IPS-NIHi11 (cell line): Measurements from ENCODE around the gene COPB2.
"Not testable (repeated sequence)": the region's sequence is repeated elsewhere in the genome, so short reads cannot be mapped to it uniquely, and the experiment has no call there.

Experiments
- DNase-seq: peaks from one replicate; pipeline ENCODE4 v3.0.0; 2012; ENCODE audit warnings: mixed read lengths, low spot score

The COPB2 gene

DNA sequence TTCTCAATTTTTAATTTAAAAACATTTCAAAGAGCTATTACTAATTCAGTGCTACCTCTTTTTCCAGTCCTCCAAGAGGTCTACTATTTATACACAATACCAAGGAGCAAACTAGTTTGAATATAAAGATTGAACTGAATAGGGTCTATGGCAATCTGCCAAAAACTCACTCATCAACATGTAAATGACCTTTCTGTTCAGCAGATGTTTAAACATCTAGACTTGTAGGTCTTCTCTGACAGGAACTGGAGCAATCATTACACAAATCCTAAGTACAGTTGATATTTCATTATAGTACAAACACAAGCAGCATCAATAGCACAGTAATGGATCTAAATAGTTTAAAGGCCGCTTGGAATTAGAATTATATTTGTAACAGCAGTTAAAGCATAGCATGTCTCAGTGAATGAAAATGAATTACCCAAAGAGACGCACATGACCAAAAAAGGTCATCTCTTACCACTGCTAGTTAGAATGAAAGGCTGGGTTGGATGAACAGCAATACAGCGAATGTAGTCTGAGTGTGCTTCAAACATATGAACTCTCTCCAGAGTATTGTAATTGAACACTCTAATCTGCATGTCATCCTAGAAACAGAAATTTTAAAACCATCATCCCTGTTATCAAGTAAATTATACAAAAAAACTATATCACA lies 10.7 kb downstream of the COPB2 start:
- no peak for DNase-seq

DNA sequence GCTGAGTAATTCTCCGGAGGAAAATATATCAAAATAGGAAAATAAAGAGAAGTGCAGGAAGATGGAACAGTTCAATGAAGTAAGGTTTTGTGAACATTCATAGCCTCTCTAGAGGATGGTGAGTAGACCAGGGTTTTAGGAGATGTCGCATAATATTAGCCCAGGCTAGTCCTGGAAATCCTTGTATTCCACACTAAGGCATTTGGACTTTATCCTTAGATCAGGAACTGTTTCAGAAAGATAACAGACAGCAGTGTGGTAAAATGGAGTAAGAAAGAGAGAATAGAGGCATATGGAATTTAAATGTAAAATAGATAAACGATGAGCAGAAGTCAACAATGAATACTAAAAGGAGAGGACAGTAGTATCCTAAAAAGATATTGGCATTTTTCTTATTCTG lies 12.1 kb downstream of the COPB2 start:
- DNase-seq = no peak

DNA sequence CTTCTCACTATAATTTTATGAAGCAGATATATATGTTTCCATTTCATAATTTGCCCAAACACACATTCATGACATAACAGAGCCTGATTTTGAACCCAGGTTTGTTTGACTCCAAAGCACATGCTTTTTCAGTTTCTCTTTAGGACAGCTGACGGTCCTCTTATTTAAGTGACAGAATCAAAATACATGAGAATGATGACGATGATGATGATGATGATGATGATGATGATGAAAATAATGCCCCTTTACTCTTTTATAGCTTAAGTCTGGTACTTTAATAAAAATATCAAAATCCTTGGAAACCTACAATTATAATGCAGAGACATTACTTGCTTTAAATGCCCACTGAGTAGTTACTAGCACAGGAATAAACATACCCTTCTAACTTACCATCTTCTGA lies 15.3 kb downstream of the COPB2 start:
- no peak for DNase-seq

DNA sequence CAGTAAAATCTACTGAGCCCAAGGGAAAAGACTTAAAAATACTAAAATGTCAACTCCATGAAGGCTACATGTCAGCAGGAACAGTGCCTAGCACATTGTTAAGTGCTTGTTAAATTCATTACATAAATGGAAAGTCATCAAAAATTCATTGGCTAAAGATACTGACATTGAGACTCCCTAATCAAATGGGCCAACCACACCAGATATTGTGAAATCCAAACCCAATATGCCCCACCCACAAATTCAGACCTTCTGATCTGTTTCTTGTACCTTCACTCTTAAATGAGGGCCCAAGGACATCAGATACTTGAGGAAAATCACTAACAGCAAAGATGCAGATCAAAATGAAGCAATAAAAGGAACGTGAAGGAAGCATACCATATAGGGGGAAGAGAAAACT lies 24.9 kb downstream of the COPB2 start:
- DNase-seq = no peak

DNA sequence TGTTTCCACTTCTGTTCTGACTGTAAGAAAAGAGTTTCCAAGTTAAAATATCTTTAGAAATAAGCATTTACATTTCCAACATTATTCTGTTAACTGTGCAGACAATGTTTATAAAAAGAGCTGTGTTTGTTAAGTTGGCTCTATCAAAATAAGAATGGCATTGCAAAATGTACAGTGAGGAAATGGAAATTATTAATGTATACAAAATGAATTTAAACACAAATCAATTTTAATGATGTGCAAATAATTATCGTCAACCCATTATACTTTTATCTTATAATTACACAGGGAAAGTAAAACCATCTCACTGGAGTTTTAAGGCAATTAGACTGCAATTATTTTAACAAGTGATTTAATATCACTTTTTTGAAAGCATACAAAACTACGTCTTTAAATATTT lies 28.2 kb downstream of the COPB2 start:
- no peak for DNase-seq

DNA sequence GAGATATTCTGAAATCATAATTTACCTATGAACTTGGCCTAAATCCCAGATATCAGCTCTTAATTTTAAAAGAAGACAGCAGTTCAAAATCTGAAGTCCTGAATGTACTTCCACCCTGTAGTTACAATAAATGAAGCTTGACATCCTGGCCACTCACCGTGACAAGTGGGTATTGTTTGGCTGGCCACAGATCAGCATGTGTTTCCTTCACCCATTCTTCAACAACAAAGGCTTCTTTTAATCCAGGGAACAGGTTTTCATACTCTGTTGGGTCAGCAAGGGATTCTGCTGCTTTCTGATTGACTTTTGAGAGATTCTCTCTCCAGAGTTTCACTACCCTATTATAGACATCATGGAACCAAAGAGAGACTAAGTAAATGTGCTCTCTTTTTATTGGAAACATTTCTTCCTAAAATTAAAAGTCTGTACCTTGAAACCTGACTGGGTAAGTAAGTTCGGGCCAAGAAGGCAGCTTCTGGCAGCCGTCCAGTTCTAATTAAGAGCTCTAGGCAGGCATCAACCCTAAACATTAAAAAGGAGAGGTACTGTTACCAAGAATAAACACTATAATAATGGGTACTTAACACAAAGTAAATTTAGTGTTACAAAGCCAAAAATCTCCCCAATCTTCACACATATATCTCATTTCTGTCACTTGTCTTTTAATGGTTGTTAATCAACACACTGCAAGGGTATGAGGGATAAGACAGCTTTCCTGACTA lies 30.4 kb downstream of the COPB2 start:
- peak; percentile 46 for DNase-seq

DNA sequence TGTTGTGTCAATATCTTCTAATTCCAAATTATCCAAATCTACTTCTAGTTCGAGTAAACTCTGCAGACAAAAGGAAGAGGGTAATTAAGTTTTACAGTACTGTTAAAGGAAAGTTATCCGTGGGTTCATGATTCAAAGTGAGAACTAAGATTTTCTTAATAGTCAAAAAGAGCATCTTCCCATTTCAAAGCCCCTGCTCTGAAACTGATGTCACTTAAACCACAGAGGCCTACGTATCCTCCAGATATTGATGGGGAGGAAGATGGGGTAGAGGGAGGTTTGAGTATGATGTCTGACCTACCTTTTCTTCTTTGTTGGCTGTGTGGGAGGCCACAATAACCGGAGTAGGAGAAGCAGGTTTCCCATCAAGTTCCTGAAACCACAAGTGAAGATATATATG lies 31.5 kb downstream of the COPB2 start:
- DNase-seq = no peak

DNA sequence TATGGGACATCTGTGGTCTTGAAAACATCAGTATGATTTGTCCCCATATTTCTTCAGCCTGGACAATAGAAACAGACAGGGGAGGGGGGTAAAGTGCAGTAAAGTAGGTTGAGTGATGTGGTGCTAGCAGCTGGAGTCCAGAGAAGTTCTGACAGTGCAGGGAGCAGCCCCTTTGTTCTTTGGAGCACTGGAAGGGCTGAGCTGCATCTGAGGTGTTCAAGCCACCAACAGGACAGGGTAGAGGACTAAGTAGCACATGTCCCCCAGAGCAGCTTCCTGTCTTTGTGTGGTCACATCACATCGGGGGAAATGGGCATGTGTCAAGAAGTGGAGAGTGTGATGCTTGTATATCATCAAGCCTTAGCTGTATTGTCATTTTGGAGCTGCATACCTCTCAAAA lies 33.6 kb downstream of the COPB2 start:
- no peak for DNase-seq

DNA sequence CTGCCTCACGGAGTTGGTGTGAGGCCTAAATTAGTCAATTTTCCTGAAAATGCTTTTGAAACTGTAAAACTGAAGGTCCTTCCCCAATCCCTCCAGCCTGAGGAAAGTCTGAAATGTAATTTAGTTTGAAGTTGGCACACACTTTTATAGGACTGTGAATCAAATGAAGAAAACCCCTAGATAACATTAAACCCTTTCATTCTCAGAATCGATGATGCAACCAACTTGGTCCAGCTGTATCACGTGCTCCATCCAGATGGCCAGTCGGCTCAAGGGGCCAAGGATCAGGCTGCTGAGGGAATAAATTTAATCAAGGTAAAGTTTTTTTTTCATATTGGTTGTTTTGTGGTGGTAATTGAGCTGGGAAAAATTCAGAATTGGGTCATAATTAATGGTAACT lies 34.0 kb downstream of the COPB2 start:
- no peak for DNase-seq

DNA sequence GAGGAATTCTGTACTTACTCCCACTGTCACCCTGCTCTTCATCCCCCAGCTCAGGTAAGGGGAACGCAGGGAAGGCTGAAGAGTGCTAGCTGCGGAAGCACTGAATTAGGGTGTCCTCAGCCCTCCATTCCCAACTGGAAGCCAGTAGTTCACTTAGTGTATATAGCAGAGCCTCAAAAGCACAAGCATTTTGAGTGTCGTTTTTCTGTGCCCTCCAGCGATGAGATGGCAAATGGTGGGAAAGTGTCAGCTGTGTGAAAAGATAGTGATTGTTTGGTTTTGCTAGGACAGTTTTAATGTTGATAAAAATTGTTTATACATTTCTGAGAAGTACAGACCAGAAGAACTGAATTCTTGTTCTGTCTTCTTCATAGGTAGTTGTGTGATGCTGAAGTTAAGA lies 34.8 kb downstream of the COPB2 start:
- DNase-seq = no peak

DNA sequence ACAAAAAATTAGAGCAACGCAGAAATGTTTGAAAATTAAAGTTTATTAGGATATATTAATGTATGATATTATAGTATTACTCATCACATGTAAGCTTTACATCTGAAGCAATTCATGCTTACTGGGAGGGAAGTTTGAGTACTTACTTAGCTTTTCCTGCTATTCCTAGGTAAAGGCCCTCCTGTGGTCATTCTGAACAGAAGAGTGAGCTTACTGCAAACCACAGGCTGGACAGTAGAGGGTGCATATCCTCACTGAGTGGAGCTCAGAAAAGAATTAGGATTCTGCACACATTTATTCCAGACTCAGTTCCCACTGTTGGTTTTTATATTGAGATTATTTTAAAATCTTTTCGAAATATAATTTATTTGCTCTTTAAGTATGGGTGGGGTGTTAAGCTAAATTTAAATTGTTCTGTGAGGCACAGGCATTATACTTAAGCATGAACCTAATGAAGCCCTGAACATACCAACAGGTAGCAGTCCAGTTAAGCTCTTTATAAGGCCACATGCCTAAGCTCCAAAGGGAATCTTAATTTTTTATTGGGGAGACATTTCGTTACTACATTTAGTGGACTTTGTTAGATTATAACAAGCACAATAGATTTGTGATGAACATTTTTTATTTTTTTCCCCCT lies 35.4 kb downstream of the COPB2 start:
- peak; percentile 48 for DNase-seq

DNA sequence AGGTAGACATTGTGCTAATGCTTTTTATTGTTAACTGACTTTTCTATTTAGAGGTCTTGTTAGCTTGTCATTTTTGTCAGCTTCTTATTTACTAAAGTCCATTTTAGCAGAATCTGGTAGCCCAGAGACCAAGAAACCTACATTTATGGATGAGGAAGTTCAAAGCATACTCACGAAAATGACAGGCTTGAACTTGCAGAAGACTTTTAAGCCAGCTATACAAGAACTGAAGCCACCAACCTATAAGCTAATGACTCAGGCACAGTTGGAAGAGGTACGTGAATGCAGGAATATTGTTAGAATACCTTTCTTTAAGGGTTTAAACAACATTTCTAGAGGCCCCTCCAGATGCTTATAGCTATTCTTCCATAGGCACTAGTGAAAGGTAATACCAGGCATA lies 42.7 kb downstream of the COPB2 start:
- no peak for DNase-seq

DNA sequence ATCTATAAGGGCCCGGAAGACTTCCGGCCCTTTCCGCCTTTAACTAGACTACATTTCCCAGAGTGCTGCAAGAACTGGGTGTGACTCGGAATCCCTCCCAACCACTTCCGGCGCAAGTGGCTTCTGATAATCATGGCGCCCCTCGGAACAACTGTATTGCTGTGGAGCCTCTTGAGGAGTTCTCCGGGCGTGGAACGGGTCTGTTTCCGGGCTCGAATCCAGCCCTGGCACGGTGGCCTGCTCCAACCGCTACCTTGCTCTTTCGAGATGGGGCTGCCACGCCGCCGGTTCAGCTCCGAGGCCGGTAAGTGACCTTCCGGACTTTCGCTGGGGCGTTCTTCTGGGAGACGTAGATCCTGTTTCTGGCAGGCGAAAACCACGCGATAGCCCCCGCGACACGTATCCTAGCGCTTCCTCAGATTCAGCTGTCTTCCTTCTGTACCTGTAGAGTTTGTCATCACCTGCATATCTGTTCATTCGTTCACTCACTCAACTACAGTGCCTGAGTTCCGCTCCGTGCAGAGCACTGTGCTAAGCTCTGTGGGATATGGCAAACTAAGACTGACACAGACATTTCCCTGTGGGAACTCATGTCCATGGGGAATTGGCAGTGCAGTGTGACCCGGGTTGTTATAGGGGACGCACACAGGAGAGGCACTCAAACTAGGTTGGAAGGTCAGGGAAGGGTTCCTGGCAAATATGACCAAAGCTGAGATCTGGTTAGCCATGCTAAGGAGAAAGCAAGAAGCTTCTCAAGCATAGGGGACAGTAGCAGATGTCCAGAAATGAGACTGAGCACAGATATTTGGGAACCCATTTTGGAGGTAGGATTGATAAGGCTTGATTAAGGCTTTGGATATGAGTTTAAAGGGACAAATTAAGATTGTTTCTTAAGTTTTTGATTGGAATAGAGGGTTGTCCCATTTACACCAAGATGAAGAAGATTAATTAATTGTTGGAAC lies 45.3 kb downstream of the COPB2 start, which contains the start of gene MRPS22:
MRPS22 (plus strand) TSS at position 126 of the 962 bp plus-strand sequence; CDS start at position 133, 7 bp downstream.
- peak; percentile 91 for DNase-seq

DNA sequence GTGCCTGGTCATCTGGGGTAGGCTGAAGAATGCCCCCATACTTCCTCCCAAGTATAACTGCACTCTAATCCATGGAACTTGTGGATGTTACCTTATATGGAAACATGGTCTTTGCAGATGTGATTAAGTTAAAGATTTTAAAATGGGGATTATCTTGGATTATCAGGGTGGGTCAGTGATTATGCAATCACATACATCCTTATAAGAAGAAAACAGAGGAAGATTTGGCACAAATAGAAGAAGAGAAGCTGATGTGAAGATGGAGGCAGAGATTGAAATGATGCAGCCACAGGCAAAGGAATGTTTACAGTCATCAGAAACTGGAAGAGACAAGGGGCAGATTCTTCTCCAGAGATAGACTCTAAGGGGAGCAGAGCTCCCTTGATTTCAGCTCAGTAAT lies 47.4 kb downstream of the COPB2 start:
- no peak for DNase-seq

DNA sequence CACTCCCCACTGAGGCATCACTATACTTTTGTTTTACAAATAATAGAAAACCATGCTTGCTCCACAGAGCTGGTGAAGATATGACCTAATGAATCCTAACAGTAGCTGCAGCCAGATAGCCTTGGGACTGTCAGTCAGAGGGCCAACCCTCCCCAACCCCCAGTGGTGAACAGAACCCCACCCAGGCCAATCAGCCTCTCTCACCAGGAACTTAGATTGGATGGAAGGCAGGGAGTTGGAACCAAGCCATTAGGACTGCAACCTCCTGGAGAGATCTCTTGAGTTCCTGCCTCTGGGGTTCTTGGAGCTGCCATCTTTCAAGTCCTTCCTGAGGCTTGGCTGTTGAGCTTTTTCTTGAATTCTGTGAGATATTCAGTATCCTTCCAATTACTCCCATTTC lies 48.7 kb downstream of the COPB2 start:
- no peak for DNase-seq

DNA sequence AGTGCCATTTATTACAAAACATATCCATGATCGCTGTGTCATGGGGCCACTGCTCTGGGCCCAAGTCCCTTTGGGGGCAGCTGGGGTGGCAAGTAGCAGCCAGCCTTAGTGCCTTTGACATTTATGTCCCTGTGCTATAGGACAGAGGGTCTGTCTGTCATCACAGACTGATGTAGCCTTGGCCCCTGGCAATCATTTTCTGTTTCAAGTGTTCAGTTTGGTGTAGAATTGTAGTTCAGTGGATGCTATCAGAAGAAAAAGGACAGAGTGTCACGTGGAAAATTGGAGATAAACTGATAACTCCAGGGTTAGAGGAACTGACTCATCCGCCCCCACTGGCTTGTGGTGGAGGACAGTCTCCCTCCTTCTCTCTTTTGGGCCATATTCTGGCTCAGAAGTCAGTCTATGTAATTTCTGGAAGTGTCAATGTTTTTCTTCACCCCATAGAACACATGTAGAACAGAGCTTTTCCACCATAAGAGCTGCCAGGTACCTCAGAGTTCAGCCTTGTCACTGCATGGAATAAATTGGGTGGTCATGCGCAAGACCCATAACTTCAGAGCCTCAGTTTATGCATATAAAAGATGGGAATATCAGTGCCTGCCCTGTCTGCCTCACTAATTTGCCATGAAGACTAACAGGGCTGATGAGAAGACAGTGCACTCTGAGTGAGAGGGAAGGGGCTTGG lies 50.1 kb downstream of the COPB2 start:
- DNase-seq = no peak

DNA sequence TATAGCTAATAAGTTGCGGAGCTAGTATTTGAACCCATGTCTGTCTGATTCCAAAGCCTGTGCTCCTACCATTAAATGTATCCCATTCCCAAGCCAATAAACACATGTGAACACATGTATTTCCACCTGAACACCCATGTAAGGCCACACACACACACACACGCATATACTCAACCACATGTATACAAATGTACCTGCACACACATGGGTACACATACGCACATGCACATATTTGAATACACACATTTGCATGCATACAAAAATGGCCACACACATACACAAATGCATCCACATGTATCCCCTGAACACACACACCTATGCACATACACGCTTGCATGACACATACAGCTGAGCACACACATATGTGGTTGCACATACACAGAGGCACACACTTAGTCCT lies 51.0 kb downstream of the COPB2 start:
- no peak for DNase-seq

DNA sequence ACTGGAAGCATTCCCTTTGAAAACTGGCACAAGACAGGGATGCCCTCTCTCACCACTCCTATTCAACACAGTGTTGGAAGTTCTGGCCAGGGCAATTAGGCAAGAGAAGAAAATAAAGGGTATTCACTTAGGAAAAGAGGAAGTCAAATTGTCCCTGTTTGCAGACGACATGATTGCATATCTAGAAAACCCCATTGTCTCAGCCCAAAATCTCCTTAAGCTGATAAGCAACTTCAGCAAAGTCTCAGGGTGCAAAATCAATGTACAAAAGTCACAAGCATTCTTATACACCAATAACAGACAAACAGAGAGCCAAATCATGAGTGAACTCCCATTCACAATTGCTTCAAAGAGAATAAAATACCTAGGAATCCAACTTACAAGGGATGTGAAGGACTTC lies 54.8 kb downstream of the COPB2 start:
- DNase-seq = not testable (repeated sequence)

DNA sequence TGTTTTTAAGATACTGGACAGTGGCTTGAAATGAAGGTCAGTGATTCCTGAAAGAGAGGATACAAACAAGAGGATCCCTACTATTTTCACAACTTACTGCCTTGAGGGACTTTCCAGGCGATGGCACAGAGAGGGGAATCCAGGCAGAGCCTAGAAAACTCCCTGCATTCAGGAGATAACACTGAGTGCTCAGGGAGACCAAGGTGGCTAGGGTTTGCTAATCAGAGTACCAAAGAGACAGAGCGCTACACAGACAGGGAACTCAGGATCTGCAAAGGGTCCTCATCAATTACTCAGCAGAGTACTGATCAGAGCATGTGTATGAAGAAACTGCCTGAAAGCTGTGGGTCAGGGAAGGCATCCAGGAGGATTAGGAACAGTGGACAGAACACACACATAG lies 57.4 kb downstream of the COPB2 start:
- no peak for DNase-seq

DNA sequence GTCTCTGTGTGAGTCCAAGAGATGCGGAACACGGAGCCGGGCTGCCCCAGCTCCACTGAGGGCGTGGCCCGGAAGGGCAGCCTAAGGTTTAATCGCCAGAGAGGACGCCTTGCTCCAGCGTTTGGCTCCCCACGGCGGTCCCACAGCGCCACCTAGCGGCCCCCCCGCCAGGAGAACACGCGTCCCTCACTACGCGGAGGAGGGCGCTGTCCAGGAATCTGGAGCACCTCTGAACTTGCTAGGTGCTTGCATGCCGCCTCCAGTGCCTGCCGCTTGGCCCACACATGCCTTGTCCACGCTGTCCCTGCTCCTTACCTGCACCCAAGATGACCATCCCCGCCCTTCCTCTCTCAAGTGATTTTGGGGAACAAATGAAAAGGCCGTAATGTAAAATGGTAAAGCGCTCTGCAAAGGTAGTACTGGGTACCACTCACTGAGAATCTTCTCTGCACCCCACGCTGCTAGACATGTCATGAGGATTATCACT lies 60.0 kb downstream of the COPB2 start:
- DNase-seq = peak; percentile 98

DNA sequence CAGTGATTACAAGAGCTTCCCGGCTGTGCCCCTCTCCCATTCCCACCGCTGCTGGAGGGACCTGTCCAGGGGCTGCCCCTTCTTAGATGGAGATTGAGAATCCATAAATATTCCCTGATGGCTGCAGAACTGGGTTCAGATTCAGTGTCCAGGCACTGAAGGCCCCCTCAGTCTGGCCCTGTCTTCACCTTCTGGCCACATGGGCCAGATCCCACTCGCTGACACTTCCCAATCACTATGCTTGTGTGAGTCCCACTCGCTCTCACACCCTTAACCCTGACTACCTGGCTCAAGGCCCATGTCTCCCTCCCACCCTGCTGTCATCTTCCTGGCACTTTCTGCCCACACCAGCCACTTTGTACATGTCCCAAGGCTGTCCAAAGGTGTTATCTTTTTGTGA lies 61.1 kb downstream of the COPB2 start:
- DNase-seq = no peak
